Measurements from ENCODE around the gene PTPRN2.
"Not testable (repeated sequence)": the region's sequence is repeated elsewhere in the genome, so short reads cannot be mapped to it uniquely, and the experiment has no call there.

PTPRN2 gene

DNA sequence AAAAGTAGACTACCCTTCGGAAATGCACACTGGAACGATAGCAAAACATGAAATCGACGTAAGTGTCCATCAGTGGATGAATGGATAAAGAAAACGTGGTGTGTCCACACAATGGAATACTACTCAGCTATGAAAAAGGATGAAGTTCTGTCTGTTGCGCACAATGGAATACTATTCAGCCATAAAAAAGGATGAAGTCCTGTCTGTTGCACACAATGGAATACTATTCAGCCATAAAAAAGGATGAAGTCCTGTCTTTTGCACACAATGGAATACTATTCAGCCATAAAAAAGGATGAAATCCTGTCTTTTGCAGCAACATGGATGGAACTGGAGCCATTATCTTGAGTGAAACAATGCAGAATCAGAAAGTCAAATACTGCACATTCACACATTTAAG is 591.8 kb downstream of the PTPRN2 start:
- DNase-seq, result no peak

DNA sequence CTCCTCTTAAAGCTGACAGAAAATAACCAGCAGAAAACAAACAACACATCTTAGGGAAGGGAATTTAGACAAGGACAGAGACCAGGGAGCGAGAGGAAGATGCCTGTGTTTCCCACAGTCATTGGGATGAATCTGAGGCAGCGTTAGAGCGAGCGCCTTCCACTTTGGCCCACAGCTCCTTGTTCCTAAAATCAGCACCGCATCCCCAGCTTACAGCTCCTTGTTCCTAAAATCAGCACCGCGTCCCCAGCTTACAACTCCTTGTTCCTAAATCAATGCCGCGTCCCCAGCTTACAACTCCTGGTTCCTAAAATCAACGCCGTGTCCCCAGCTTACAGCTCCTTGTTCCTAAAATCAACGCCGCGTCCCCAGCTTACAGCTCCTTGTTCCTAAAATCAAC is 593.3 kb downstream of the PTPRN2 start:
- no peak for DNase-seq

DNA sequence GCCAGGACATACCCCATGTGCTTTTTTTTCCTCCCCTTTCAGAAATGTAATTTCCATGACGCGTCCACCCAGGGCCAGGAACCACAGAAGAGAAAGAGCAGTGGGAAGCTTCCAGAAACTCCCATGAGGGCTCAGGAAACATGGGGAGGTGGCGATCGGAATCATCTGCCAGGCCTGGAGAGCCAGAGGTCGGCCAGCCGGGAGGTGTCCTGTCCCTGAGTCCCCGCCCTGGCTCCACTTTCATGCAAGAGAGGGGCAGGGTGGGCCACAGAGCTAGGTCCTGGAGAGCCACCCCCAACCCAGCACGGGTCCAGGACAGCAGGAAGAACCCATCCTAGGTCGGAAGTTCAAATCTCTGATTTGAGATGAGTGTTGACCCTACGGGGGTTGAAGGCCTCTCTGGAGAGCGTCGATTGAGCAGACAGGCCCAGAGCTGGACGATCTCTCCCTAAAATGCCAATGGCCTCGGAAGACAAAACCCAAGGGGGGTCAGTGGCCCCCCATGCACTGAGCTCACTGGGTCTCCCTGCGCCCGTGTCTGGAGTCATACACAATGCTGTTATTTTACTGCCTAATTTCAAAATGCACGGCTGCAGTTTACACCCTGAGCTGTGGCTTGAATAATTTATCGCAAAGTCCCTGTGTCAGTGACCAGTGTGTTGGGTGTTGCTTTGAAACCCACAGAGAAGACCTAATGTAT is 594.1 kb downstream of the PTPRN2 start:
- no peak for DNase-seq

DNA sequence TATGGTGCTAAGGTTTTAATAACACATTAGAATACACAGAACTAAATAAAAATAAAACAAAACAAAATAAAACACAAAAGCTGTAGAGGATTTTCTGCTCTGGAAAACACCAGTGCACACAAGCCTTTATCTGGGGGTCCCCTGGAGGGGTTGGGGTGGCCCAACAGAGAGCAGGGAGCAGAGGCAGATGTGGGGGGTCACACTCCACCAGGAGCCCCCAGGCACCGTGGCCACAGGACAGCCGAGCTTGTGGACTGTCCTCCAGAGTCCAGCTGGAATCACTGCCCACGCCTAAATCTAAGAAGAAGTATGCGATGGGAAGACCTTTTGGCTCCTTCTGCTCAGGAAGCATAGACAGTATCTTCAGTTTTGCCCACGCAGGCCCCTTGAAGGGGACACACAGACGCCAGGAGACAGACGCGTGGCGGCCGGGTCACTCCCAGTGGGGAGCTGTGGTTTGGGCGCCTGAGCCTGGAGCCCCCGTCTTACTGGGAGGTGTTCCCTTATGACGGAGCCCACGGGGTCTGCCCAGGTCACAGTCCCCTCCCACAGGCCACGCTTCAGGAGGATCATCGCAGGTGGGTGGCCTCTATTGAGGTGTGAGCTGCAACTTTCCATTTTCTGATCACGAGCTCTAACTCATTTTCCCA is 595.0 kb downstream of the PTPRN2 start:
- no peak for DNase-seq

DNA sequence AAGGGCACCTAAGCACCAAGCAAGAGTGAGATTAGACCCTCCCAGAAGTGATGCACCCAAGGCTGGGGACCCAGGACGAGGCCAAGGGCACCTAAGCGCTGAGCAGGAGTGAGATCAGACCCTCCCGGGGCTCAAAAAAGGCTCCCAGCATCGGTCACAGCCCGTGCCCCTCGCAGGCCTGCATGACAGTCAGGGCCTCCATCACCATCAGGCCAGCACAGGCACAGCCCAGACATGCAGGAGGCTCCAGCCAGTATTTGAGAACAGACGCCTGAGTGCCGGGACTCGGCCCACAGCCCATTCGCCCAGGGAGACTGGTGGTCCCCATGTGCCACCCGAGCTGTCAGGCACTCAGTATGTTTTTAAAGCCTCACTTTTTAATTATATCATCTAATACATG is 595.9 kb downstream of the PTPRN2 start:
- no peak for DNase-seq

DNA sequence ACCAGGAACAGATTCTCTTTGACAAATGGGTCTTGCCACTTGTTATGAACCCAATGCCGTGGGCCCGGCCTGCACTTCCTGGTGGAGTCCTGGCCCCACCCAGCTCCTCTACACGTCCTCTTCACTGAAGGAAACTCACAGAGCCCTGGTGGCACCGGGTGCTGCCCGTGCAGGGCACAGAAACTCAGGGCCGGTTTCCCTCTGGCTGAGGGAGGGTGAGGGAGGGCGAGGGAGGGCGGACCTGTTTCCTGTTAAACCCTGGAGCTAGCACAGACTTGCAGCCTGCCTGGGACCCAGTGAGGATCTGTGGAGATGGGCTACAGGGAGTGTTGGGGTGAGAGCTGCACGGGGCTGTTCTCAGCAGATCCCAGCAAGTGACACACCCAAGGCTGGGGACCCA is 596.3 kb downstream of the PTPRN2 start:
- no peak for DNase-seq

DNA sequence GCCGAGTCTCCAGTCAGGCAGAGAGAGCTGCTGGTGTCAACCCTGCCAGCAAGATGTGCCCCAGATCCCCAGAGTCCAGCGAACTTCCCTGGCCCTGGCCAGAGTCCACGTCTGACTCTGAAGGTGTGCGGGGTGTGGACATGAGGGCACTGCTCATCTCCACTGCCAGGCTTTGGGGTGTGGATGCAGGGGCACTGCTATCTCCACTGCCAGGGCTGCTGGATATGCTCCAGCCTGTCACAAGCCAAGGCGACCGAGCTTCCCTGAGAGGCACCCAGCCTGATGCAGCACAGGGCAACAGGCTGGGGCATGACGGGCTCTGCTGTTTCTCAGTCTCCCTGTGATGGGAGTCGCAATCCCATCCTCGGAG is 596.8 kb downstream of the PTPRN2 start:
- DNase-seq, result no peak

DNA sequence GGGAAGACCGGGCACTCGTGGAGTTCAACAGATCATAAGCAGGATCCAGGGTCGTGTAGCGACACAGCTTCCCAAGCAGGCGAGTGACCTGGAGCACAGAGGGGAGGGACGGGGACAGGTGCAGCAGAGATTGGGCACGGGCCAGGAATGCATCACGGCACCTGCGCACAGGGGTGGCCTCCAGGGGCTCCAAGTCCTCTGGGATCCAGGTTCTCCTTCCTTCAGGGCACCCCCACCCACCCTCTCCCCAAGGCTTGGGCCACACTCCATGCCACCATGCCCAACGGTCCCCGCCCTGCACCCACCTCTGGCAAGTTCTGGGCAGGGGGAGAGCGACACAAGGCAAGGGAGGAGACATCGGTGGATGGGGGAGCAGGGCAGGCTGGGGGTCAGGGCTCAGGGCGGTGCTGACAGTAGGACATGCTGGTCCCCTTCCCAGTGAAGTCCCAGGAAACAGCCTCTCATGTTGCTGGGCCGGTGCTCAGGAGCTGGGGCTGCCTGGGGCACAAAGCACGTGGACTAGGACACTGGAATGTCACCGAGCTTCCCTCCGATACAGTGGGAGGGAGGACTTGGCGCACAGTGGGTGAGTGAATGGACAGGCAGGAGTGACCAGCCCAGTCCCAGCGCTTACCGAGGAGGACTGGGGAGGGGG is 597.3 kb downstream of the PTPRN2 start:
- no peak for DNase-seq

DNA sequence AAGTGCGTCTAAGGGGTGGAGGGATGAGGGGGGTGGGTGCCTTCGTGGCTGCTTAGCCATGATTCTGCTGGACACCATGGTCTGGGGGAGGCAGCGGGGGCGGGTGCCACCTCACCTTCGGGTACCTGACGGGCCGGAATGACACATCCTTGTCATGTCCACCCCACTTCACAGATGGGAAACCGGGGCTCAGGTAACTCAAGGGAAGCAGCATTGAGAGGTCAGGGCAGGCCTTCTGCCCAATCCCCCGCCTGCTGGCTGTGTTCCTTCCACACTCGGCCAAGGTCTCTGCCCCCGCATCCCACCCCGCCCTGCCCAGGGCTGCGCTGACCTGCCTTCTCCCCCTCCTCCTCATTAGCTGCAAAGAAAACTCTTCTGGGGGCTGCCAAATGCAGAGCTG is 598.0 kb downstream of the PTPRN2 start:
- no peak for DNase-seq

DNA sequence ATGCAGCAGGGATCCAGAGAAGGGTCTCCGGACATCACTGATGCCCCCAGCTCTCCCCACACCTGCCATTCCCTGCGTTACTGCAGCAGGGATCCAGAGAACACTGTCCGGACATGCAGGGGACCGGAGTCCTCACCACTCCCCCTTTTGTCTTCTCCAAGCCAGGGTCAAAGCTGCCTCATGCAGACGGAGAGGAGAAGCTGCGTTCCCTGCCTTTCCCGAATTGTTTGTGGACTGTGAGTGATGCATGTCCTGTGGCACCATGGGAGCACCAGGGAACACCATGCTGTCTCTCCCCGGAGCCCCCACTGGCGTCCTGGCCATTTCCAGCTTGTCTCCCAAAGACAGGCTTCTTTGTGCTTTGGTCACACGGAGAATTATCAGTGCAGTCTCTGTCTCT is 599.7 kb downstream of the PTPRN2 start:
- no peak for DNase-seq

DNA sequence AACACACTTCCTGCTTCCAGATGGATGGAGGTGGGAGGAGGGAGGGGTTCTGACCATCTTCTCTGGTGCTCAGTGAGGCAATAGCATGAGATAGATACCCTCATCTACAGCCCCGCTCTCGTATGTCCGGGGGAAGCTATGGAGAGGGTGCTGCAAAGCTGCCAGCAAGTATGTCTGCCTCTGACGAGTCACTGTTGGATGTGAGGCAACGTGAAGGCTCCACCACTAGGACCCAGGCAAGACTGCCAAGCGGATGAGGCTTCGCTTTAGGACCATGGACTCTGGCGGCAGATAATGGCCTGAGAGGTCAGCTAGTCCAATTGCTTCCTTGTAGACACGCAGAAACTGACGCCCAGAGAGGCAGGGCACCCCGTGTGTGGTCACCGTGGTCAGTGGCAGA is 601.6 kb downstream of the PTPRN2 start:
- no peak for DNase-seq

DNA sequence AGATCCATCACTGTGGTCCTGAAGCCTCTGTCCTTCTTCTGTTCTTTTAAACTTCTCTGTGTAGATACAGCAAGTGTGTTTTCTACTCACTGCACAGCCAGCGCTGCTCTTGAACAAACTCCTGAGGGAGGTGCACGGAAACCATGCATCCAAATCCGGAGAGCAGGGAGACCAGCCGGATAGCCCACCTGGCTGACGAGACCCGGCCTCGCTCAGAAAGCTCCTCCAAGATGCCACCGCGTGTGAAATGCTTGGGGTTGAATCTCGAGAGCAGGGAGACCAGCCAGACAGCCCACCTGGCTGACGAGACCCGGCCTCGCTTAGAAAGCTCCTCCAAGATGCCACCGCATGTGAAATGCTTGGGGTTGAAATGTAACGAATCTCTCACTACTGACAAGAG is 602.0 kb downstream of the PTPRN2 start:
- no peak for DNase-seq

DNA sequence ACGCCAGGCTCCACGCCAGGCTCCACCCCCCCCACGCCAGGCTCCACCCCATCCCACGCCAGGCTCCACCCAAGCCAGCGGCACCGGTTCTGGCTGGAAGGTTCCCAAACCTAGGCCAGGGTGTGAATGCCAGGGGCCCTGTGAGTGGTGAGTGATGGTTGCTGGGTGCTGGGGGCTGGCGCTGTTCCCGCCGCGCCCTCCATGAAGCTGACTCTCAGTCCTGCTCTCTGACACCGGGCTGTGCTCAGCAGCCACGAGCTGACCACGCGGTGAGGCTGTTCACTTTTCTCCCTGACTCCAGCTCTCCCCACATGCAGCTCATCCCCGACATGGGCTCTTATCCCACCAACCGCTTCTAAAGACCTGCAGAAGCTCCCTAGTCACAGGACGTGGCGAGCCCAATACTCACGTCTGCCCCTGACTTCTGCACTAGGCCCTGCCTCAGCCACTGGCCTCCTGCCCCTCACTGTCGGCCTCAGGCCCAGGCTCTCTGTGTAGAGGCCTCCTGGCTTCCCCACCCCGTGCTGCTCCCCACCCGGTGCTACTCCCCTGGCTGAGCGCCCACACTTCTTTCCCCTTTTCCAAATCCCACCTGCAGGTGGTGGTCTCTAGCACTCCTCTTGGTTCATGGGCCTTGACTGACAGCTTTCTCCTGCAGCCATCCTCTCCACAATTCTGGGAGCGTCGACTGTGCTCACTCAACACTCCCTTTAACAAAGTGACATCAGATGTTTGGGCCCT is 603.0 kb downstream of the PTPRN2 start:
- no peak for DNase-seq

DNA sequence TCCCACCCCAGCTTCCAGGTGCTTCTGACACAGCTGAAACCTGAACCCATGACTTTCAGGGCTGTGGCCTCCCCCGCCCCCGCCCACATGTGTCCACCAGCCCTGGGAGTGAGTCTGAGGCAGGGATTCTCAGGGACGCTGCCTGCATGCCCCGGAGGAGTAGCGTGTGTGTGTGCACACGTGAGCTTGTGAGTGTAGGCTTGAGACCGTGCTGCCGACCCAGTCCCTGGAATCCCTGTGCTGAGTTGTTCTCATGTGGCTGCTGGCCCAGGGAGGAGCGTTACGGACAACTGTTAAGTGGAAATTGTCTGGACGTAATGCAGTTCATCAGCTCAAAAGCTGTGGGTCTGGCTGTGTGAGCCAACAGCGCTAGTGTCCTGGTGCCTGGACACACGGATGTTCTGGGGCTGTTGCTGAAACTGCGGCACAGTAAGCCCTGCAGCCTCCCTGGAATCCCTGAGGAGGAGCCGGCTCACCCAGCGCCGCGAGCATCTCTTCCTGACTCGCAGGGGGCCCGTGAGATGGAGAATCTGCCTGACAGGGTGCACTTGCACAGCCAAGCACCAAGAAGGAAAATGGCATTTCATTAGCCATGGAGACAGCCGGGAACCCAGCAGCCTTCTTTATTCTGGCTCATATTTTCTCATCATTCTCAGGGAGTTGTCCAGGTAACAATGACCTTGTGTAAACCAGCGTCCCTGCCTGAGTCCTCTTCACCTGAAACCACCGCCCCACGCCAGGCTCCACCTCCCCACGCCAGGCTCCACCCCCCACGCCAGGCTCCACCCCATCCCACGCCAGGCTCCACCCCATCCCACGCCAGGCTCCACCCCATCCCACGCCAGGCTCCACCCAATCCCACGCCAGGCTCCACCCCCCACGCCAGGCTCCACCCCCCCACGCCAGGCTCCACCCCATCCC is 603.9 kb downstream of the PTPRN2 start:
- DNase-seq, result no peak

DNA sequence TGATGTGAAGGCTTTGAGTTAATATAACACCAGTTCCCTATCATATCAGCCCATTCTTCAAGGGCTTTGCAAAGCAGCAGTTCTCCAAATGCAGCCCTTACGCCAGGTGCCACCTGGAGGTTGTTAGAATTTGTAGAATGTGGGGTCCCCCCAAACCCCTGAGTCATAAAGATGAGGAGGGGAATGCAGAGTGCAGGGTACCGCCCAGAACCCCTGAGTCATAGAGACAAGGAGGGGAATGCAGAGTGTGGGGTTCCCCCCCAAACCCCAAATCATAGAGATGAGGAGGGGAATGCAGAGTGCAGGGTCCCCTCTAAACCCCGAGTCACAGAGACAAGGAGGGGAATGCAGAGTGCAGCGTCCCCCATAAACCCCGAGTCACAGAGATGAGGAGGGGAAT is 605.8 kb downstream of the PTPRN2 start:
- no peak for DNase-seq

DNA sequence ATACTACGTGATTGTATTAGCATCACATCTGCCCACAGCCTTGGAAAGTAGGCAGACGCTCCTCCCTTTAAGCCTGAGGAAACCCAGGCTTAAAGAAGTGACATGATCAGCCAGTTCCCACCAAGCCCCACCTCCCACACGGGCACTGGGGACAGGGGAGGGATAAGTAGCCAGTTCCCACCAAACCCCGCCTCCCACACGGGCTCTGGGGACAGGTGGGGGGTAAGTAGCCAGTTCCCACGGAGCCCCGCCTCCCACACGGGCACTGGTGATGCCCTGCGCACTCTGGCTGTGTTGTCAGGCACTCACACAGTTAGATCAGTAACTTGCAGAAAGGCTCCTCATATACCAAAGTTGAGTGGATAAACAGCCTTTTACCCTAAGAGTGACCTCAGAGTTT is 606.8 kb downstream of the PTPRN2 start:
- no peak for DNase-seq

DNA sequence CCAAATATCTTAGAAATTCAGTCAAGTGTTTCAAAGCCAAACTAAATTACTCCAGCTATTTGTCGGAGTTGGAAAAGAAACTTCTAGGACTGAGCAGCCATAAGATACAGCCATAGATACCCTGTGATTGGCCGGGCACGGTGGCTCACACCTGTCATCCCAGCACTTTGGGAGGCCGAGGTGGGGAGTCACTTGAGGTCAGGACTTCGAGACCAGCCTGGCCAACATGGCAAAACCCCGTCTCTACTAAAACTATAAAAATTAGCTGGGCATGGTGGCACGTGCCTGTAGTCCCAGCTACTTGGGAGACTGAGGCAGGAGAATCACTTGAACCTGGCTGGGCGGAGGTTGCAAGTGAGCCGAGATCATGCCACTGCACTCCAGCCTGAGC is 607.3 kb downstream of the PTPRN2 start:
- not testable (repeated sequence) for DNase-seq

DNA sequence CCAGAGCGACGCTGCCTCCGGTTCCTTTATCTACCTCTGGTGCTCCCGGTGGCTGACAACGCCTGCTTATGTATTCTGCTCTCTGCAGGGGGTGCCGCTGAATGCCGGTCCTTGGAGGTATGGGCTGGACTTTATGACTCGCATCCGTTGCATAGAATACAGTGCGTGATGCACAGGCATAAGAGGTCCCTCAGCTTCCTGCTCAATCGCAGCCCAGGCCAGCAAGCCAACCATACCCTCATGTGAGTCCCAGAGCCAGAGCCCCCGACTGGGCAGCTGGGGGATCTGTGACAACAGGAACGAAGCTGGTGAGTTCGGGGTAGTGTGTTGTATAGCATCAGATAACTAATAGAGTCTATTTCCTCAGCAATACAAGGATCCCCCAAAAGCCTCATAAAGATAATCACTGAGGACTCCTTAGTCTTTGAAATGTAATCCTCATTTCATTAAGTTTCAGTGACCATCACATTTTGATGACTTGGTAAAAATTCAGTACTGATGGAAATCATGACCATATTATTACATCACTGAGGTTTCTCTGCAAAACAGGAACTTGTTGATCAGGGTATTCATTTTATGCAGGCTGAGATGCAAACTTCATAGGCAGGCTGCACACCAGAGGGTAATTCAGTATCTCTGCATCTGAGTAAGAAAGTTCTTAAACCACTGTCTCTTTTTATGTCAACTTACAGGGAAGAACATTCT is 607.8 kb downstream of the PTPRN2 start:
- DNase-seq, result no peak

DNA sequence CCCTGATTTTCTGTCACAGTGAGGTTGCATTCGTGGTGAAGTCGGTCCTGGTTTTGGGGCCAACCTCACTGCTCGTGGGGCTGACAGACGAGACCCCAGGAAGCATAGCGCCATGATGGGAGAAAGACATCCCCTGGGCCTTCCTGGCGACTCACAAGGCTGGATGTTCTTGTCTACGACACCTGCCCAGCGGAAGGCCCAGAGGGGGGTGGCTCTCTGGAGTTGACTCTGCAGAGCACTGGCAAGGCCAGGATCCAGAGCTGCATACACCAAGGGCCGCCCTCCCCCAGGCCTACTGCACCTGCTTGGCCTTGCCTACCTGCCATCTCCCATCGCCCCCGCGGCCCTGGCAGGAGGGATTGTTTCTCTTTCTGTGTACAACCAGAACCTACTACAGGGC is 608.9 kb downstream of the PTPRN2 start:
- DNase-seq, result no peak

DNA sequence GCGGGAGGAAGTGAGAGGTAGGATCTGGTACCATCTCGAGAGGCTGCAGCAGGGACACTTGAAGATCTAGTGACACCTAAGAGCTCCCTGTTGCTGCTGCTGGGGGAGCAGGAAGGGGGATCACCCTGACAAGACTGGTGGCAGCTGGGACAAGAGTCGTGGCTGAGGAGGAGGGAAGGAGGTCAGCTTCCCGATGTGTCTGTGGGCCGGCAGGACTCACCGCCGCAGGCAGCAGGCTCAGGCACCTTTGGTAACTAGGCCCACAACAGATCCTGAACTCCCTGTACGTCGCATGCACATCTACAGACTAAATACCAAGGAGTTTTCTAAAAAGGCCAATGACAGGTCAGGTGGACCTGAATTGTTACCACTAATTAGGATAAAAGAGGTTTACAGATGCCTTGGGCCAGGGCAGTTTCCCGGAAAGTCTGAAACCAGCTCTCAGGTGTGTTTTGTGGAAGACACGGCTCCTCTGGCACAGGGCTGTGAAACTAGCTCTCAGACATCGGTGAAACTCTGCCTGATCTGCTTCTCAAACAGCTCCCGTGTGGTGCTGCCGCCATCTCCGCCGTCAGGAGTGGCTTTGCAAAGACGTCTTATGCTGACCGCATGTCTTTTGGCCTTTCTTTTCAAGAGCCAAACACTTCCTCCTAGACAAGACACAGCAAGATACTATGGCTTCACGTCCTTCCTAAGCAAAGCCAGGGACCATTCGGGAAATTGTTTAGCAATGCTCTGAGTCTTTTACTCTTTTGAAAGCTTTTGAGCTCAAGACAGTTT is 609.7 kb downstream of the PTPRN2 start:
- no peak for DNase-seq

DNA sequence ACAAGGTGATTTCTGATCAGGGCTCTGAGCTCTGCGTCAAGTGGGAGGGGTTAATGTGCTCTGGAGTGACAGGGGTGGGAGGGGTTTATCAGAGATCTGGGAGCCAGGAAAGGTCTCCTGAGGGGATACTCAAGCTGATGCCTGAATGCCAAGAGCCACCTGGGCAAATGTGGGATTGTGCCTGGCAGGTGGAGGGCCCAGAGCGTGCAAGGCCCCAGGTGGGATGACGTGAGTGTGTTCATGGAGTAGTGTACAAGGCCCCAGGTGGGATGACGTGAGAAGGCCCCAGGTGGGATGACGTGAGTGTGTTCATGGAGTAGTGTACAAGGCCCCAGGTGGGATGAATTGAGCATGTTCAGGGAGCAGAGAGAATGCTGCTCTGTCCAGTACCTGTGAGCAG is 610.3 kb downstream of the PTPRN2 start:
- no peak for DNase-seq
